SU-DHL-6 (cell line): ENCODE results near the gene CHRD.

Source experiments
- H2AFZ ChIP-seq: fragments of 200-600 bp; sonication (generic); 2 replicates; pipeline ENCODE4 v1.6.1; 2014; ENCODE audit warnings: low read depth, mild to moderate bottlenecking, moderate library complexity, mixed read lengths, antibody characterized with exemption, low read length; ENCODE audit not compliant: severe bottlenecking
- H3F3A ChIP-seq: fragments of 200-600 bp; shearing (Covaris generic); 2 replicates; pipeline ENCODE4 v1.6.0; 2016; ENCODE audit warnings: antibody characterized with exemption, mild to moderate bottlenecking; ENCODE audit not compliant: insufficient read depth
- H3K27ac ChIP-seq: fragments of 200-600 bp; sonication (generic); 2 replicates; pipeline ENCODE4 v1.5.1; 2016; ENCODE audit warnings: low read depth, mild to moderate bottlenecking, low read length, moderate library complexity, mixed read lengths
- H3K27me3 ChIP-seq: fragments of 200-600 bp; sonication (generic), shearing (Covaris generic); 2 replicates; pipeline ENCODE4 v1.6.0; 2014; ENCODE audit warnings: mild to moderate bottlenecking, low read length
- H3K36me3 ChIP-seq: fragments of 200-600 bp; sonication (generic); 2 replicates; pipeline ENCODE4 v1.6.1; 2014; ENCODE audit warnings: mild to moderate bottlenecking, low read length, mixed read lengths
- H3K4me2 ChIP-seq: fragments of 300-600, 200-600 bp; shearing (Covaris generic), sonication (generic); 2 replicates; pipeline ENCODE4 v1.6.0; 2014; ENCODE audit warnings: low read length, low read depth, mild to moderate bottlenecking; ENCODE audit not compliant: poor library complexity, severe bottlenecking
- H3K4me3 ChIP-seq: fragments of 200-600 bp; sonication (generic); 2 replicates; pipeline ENCODE4 v1.5.1; 2014; ENCODE audit warnings: antibody characterized with exemption, low read length, mild to moderate bottlenecking, mixed read lengths; ENCODE audit not compliant: insufficient read depth, poor library complexity, severe bottlenecking
- H3K79me2 ChIP-seq: fragments of 200-600 bp; sonication (generic); 2 replicates; pipeline ENCODE4 v1.6.1; 2014; ENCODE audit warnings: mild to moderate bottlenecking, low read length, moderate library complexity; ENCODE audit not compliant: insufficient read depth
- H3K9ac ChIP-seq: fragments of 200-600 bp; sonication (generic); 2 replicates; pipeline ENCODE4 v1.7.0; 2014; ENCODE audit warnings: mild to moderate bottlenecking, low read length
- H3K9me2 ChIP-seq: fragments of 200-600 bp; sonication (generic); replicated peaks from 2 replicates; pipeline ENCODE4 v1.6.1; 2014; ENCODE audit warnings: low read length; ENCODE audit not compliant: insufficient read depth
- H3K9me3 ChIP-seq: fragments of 200-600 bp; sonication (generic); 2 replicates; pipeline ENCODE4 v1.6.1; 2014; ENCODE audit warnings: low read length, mixed read lengths; ENCODE audit not compliant: insufficient read depth
- H4K20me1 ChIP-seq: fragments of 200-600 bp; sonication (generic); 2 replicates; pipeline ENCODE4 v1.6.1; 2014; ENCODE audit warnings: low read depth, mild to moderate bottlenecking, antibody characterized with exemption, low read length, moderate library complexity, mixed read lengths
- CTCF ChIP-seq: fragments of 200-600 bp; sonication (generic); IDR thresholded peaks from one replicate; pipeline ENCODE4 v1.5.1; 2017; ENCODE audit warnings: antibody characterized with exemption, mild to moderate bottlenecking, low read length, moderate library complexity; ENCODE audit not compliant: insufficient read depth, poor library complexity, severe bottlenecking
- EZH2phosphoT487 ChIP-seq: fragments of 200-600 bp; sonication (generic), shearing (Covaris generic); conservative IDR thresholded peaks from 2 replicates; pipeline ENCODE4 v1.6.1; 2018; ENCODE audit warnings: mild to moderate bottlenecking, antibody characterized with exemption, low read length, moderate library complexity, mixed read lengths

CHRD gene

GRCh38 chr3:184419171-184419570 lies 39.3 kb downstream of the CHRD start:
- Histone ChIP-seq H3K27ac (no peak overlapping the region), H3K9me2 (no peaks in the 10 kb centered on the region), H3K79me2 (no peaks in the 10 kb centered on the region), H3K4me3 (no peak overlapping the region), H3K9ac (no peak overlapping the region), H2AFZ (no peak overlapping the region), H3F3A (no peaks in the 10 kb centered on the region), H3K27me3 (no peaks in the 10 kb centered on the region), H3K9me3 (no peaks in the 10 kb centered on the region), H4K20me1 (no peaks in the 10 kb centered on the region), H3K4me2 (no peak overlapping the region), H3K36me3 (no peaks in the 10 kb centered on the region)
- no peak for TF ChIP-seq CTCF
- TF ChIP-seq EZH2phosphoT487 = no peak

DNA sequence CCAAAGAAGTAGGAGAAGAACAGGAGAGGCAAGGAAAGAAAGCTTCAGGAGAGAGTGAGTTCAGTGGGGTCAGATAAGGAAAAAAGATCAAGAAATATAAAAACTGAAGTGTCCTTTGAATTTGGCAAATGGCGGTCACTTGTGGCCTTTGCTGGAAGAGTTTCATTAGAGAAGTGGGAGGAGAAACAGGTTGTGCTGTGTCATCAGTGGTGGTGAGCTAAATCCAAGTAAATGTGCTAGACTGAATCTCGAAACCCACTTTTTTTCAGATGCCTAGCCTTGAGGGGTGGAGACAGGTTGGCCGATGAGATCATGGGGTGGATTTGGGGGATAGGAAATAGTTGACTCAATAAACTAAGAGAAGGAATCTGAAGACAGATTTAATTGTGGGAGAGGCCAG lies 43.7 kb downstream of the CHRD start:
- H4K20me1 ChIP-seq = no peaks in the 10 kb centered on the region
- H3K4me3 ChIP-seq = no peak overlapping the region
- no peaks in the 10 kb centered on the region for H3F3A ChIP-seq
- H3K9ac ChIP-seq = no peak overlapping the region
- H3K36me3 ChIP-seq = no peaks in the 10 kb centered on the region
- H3K27me3 ChIP-seq = no peaks in the 10 kb centered on the region
- no peak overlapping the region for H3K4me2 ChIP-seq
- no peaks in the 10 kb centered on the region for H3K9me2 ChIP-seq
- H2AFZ ChIP-seq = no peak overlapping the region
- H3K9me3 ChIP-seq = no peaks in the 10 kb centered on the region
- TF ChIP-seq EZH2phosphoT487 (no peak), CTCF (no peak)
- no peak overlapping the region for H3K27ac ChIP-seq
- no peaks in the 10 kb centered on the region for H3K79me2 ChIP-seq

- Histone ChIP-seq H3K27me3 (no peaks in the 10 kb centered on the region), H3K9me2 (no peaks in the 10 kb centered on the region), H3K4me2 (no peak overlapping the region), H3F3A (no peaks in the 10 kb centered on the region), H3K9ac (no peak overlapping the region), H3K79me2 (no peaks in the 10 kb centered on the region), H3K4me3 (no peak overlapping the region), H2AFZ (no peak overlapping the region), H3K36me3 (no peaks in the 10 kb centered on the region), H3K9me3 (no peaks in the 10 kb centered on the region), H3K27ac (no peak overlapping the region), H4K20me1 (no peaks in the 10 kb centered on the region)
- TF ChIP-seq EZH2phosphoT487 = no peak
- TF ChIP-seq CTCF = no peak
Measured at GRCh38 chr3:184426691-184427141, 46.9 kb downstream of the CHRD start.
